PFSK-1 (cell line): ENCODE measurements around the gene EPS8L2.

Experiments
- FOXP2 ChIP-seq: optimal IDR thresholded peaks from 2 replicates; pipeline ENCODE3; 2011; ENCODE audit warnings: borderline replicate concordance, control low read depth, inconsistent platforms; ENCODE audit not compliant: insufficient read depth; ENCODE audit errors: extremely low read length, extremely low read depth
- POLR2AphosphoS5 ChIP-seq: IDR thresholded peaks from 2 replicates; pipeline ENCODE4 v1.6.1; 2012; ENCODE audit warnings: low read depth, mild to moderate bottlenecking, control low read depth, low read length, moderate library complexity
- REST ChIP-seq, 2 experiments: IDR thresholded peaks; 2 replicates each; pipeline versions ENCODE4 v1.6.1 to v1.8.0; 2011 to 2012; ENCODE audit warnings: low read depth in 2 of 2, low read length in 2 of 2, control low read depth in 1 of 2, inconsistent platforms in 1 of 2, mild to moderate bottlenecking in 1 of 2, moderate library complexity in 1 of 2; ENCODE audit not compliant: insufficient read depth in 1 of 2
- SIN3A ChIP-seq: IDR thresholded peaks from 2 replicates; pipeline ENCODE4 v1.6.1; 2012; ENCODE audit warnings: mild to moderate bottlenecking, low read length, moderate library complexity, borderline replicate concordance; ENCODE audit not compliant: insufficient read depth
- TAF1 ChIP-seq: IDR thresholded peaks from 2 replicates; pipeline ENCODE4 v1.6.1; 2012; ENCODE audit warnings: low read length, control low read depth, borderline replicate concordance; ENCODE audit not compliant: insufficient read depth

EPS8L2 gene

GRCh38 chr11:691710-692590 is 14.1 kb upstream of the EPS8L2 start:
- TF ChIP-seq POLR2AphosphoS5 (no peak), SIN3A (no peak), TAF1 (no peak), REST (IDR thresholded peaks at IDR 0.05; ENCODE audit: insufficient read depth in 1 of 2, low read depth in 2 of 2, low read length in 2 of 2) (no peak), FOXP2 (no peak)

- no peak for TF ChIP-seq SIN3A
These were observed 13.1 kb upstream of the EPS8L2 start for GRCh38 chr11:692824-693414.

GRCh38 chr11:693415-693831 is 12.6 kb upstream of the EPS8L2 start:
- TF ChIP-seq SIN3A (no peak), FOXP2 (no peak), POLR2AphosphoS5 (no peak), REST (IDR thresholded peaks at IDR 0.05; ENCODE audit: insufficient read depth in 1 of 2, low read depth in 2 of 2, low read length in 2 of 2) (no peak), TAF1 (no peak)

GRCh38 chr11:693887-694562 is 12.0 kb upstream of the EPS8L2 start:
- TF ChIP-seq POLR2AphosphoS5 (no peak), TAF1 (no peak), SIN3A (no peak; the same call in 1 of the 2 replicates)

GRCh38 chr11:694563-695287 is 11.3 kb upstream of the EPS8L2 start, which contains the start of gene DEAF1:
TSS of gene DEAF1 (minus strand) at chr11:695222. CDS start at chr11:695047, 175 bp downstream.
- no peak for TF ChIP-seq TAF1
- no peak for TF ChIP-seq SIN3A
- TF ChIP-seq FOXP2: no peak
- peak; percentile 54; the same call in 1 of the 2 replicates for TF ChIP-seq POLR2AphosphoS5
- TF ChIP-seq REST (IDR thresholded peaks at IDR 0.05; ENCODE audit: insufficient read depth in 1 of 2, low read depth in 2 of 2, low read length in 2 of 2): no peak
